Measurements from ENCODE around the gene FBLN2. TPM values are rescaled to one million over a fixed set of nuclear protein-coding genes. Genes with fewer than 3 reads are reported as not detected.

The FBLN2 gene
- total and polyA plus RNA-seq, 2 of the 13 experiments (the other 11 are each of a cell fraction or from before 2014, with no cell fraction given), result not detected

- TF ChIP-seq MYNN (CRISPR knock-in tag; IDR thresholded peaks at IDR 0.05; ENCODE audit: low read depth), result no peak
- TF ChIP-seq SAP130 (CRISPR knock-in tag; IDR thresholded peaks at IDR 0.05; ENCODE audit: low read depth), result peak; percentile 49
- TF ChIP-seq ZNF350 (CRISPR knock-in tag; IDR thresholded peaks at IDR 0.05; ENCODE audit: borderline replicate concordance, low read depth), result peak; percentile 44; the same call in 1 of the 2 replicates
- no peak for TF ChIP-seq ZNF513 (CRISPR knock-in tag; conservative IDR thresholded peaks at IDR 0.05)
- TF ChIP-seq ATF1 (CRISPR knock-in tag; IDR thresholded peaks at IDR 0.05), result no peak
- TF ChIP-seq ZMYM4 (CRISPR knock-in tag; IDR thresholded peaks at IDR 0.05), result peak; percentile 68; the same call in 1 of the 2 replicates
- TF ChIP-seq PHF5A (CRISPR knock-in tag; IDR thresholded peaks at IDR 0.05; ENCODE audit: low read depth, unreplicated experiment), result no peak
- no peak for TF ChIP-seq BCLAF1 (IDR thresholded peaks at IDR 0.05)
- TF ChIP-seq ZNF879 (CRISPR knock-in tag; IDR thresholded peaks at IDR 0.05), result no peak
- no peak for TF ChIP-seq ATF4 (CRISPR knock-in tag; IDR thresholded peaks at IDR 0.05)
- TF ChIP-seq NFIB (CRISPR knock-in tag; IDR thresholded peaks at IDR 0.05; ENCODE audit: borderline replicate concordance), result no peak
- no peak for TF ChIP-seq ZBTB14 (CRISPR knock-in tag; IDR thresholded peaks at IDR 0.05)
- TF ChIP-seq TRIM22 (IDR thresholded peaks at IDR 0.05), result no peak
- peak; percentile 85 for TF ChIP-seq REPIN1 (CRISPR knock-in tag; IDR thresholded peaks at IDR 0.05; ENCODE audit: borderline replicate concordance, low read depth)
- no peak for TF ChIP-seq ZNF615 (CRISPR knock-in tag; IDR thresholded peaks at IDR 0.05; ENCODE audit: borderline replicate concordance)
- no peak for TF ChIP-seq ETS1 (CRISPR knock-in tag; IDR thresholded peaks at IDR 0.05)
- peak; percentile 65; the same call in 1 of the 2 replicates for TF ChIP-seq ARHGAP35 (CRISPR knock-in tag; IDR thresholded peaks at IDR 0.05; ENCODE audit: borderline replicate concordance)
These were observed 101.5 kb downstream of the FBLN2 start (continued) for GRCh38 chr3:13650210-13651056.

Data from HepG2 (cell line).